ENCODE results near the gene WDR64. TPM values are rescaled to one million over a fixed set of nuclear protein-coding genes. Genes with fewer than 3 reads are reported as not detected.

WDR64 gene
- total RNA-seq, 1 donor from 2014 or later: not detected

DNA sequence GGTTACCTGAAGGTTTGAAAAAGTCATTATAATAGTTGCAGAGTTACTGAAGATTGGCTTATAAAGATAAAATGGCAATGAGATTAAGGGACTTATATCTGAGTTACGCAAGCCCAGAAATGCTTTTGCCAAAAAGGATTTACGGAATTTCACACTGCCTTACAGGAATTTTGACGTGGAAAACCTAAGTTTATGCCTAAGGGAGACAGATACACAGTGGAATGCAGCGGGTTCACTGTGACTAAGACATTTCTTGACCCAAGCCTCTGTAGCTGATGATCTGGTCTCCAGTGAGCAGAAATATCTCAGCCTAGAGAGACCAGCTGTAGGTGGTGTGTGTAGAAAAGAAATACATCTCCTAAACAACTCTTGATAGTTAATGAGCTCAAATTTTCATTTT, 185.8 kb downstream of the WDR64 start:
- DNase-seq (ENCODE audit: low spot score): no peak

DNA sequence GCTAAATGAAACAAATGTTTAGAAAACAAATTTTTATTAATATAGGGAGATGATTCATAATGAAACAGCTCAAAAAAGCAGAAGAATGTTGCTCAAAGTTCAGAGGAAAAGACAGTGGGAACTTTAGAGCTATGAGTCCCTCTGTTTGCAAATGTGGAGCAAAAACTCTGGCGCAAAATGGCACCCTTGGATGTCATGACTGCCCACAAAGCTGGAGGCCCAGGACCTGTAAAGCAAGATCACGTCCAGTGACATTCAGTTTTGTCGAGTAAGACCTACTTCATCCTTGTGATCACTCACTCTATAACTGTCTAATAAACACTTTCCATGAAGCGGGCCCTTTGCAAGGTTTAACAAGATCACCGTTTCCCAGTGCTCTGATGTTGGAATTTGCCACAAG, 186.8 kb downstream of the WDR64 start:
- no peak for DNase-seq (ENCODE audit: low spot score)

DNA sequence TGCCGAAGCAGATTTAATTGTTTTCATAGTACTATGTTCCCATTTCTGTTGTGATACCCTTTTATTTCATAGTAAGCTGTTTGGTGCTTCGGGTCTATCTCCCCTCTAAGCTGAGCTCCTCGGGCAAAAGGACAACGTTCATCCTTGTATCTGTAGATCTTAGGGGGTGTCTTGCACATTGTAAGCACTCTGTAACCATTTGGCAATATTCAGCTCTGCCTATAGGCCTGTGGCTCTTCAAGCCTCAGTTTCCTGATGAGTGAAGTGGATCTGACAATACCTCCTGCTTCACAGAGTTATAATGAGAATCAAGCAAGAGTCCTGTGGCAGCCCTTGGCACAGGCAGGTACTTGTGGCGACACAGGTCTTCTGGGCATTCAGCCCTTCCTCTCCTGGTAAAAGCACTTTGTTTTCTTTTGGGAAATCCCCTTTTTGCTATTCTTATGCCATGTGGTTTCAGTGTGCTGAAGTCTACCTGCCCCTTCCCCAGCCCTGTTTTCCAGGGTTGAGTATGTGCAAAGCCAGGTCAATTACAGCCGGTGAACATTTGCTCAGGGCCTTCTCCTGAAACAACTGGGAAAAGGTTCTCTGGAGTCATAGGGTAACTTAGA, 187.4 kb downstream of the WDR64 start:
- no peak for DNase-seq (ENCODE audit: low spot score)

DNA sequence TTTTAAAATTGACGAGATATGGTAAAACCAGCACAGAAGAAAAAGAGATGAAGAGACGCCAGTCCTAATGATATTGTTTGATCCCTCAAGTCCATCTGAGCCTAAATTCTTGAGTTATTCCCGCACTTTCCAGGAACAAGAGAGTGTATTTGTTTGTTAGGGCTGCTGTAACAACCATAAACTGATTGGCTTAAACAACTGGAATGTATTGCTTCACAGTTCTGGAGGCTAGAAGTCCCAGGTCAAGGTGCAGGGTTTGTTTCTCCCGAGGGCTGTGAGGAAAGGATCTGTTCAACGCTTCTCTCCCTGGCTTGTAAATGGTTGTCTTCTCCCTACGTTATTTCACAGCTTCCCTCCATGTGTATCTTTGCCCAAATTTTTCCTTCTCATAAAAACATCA, 188.1 kb downstream of the WDR64 start:
- no peak for DNase-seq (ENCODE audit: low spot score)

DNA sequence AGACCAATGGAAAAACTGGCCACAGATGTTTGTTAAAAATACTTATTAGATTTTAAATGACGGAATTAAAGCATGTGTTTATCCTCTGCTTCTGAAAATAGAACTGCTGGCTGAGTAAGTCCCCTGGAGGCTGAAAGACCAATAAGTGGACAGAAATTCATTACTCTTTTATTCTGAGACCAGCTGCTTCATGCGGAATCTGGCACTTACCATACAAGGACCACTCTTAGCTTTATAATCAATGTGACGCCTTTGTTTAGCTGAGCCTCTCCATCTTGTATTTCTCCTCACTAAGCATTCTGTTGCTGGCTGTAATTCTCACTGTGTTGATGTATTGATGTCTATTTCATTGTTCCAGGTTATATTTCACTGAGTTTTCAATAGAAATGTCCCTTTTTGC, 189.6 kb downstream of the WDR64 start:
- DNase-seq (ENCODE audit: low spot score): no peak

DNA sequence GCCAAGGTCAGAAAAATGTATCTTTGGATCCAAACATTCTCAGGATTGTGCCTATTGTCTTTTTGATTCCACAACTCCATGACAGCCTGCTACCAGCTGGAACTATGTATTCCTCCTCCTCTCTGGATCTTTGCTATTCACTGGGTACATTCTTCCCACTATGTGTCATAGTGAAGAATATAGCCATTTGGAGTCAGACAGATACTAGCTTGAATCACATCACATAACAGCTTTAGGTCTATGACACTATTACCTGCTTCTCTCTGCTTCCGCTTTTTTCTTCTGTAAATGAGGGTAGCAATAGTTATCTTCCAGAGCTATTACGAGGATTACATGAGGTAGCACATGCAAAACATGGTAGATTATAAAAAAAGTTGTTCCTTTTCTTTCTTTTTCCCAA, 190.5 kb downstream of the WDR64 start:
- DNase-seq (ENCODE audit: low spot score): no peak

DNA sequence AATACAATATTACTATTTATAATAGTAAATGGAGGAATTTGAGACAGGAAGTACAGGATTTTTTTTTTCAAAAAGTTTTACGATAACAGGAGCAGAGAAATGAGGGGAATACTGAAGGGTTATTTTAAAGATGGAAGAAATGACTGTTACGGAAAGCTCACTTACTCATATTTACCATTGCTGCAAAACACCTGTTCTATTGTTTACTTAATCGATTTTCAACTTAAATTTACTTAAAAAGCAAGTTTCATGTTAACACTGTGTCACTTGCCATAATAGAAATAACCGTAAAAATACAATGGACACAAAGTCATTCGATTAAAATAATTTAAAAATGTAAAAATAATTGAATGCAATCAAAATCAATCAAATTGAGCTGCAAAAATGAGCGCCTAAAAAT, 192.5 kb downstream of the WDR64 start:
- no peak for DNase-seq (ENCODE audit: low spot score)

DNA sequence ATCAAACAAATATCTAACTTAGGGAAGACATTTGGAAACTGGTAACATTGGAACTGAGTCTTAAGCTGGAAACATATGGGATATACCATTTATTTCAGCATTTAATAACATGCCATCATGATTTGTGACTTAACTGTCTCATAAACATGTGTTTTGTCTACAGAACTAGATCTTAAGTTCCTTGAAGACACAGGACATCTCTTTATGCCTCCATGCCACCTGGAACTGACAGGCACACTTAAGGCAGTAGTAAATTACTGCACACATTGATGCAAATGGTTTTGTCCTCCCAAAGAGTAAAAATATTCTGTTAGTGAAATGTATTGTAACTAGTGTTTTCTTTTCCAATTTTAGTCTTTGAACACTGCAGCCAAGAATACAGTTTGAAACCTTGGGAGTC, 194.3 kb downstream of the WDR64 start:
- DNase-seq (ENCODE audit: low spot score): no peak

DNA sequence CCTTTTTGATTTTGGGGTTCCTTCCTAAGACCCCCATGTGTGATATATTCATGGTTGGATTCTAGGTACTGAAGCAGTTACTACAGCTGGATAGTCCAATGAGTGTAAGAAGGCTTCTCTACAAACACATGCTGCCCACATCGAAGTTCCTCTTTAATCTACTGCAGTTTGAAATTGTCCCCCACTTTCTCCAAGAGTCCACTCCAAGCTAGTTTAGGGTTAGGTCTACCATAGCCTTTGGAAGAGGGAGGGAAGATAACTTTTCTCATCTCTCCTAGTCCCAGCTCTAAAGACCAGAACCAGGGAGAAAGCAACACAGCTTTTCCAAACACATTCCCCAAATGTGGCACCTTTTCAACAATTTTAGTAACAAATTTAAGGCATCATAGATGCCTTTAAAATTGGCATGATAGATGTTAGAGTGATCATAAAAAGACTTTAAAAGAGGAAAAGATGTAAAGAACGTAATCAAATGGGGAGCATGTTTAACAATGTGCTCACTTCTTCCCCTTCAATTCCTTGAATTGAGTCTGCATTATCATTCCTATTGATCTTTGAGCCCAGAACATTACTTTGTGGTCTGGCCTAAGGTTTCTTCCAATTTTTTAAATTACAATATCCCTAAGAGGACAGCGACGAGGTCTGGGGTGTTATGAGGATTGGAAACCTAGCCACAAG, 194.9 kb downstream of the WDR64 start:
- no peak for DNase-seq (ENCODE audit: low spot score)

DNA sequence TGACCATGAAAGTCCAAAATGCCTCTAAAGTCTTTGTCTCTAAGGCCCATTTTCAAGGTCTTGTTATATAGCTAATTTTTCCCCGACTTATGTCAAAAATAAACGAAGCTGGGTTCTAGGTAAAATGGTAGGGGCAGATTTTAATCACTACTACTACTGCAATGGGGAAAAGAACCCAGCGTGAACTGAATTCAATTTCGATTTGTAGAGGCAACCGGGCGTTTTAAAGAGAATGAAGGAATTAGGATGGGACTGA, 195.4 kb downstream of the WDR64 start:
- no peak for DNase-seq (ENCODE audit: low spot score)

DNA sequence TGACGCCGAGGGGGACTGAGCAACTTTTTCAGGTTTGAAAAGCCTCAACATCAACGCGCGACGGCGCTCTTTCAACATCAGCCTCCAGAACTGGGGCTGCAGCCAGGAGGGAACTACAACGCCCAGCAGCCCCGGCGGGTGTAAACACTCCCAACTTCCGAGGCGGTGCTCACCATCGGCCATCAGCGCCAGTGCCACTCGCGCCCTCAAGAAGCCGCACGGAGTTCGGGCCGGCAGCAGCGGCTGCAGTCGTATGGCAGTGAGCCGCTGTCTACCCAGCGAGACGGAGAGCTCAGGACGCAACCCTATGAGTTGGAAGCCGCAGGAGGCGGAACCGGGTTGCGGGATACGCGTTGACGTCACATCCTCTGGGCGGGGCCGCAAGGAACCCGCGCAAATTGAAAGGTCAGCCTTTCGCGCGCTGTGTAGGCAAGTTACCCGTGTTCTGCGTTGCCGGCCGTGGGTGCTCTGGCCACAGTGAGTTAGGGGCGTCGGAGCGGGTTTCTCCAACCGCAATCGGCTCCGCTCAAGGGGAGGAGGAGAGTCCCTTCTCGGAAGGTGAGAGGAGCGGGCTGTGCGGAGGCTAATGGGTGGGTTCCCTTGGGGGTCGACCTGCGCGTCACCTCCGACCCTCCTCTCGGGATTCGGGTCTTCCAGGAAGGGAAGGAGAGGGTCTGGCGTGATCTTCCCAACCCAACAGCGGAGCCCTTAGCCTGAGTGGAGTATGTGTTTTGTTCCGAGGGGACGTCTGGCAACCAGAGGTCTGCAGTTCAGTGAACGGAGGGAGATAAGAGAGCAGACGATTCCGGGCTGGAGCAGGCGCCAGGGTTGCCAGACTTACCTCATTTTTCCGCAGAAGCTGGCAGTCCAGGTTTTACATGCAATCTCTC, 196.0 kb downstream of the WDR64 start, which contains the start of gene EXO1:
Gene EXO1, plus strand, starts transcription at position 409 of the 890 bp plus-strand sequence. CDS start 2,222 bp downstream, outside the sequence.
- DNase-seq (ENCODE audit: low spot score): peak; percentile 85

DNA sequence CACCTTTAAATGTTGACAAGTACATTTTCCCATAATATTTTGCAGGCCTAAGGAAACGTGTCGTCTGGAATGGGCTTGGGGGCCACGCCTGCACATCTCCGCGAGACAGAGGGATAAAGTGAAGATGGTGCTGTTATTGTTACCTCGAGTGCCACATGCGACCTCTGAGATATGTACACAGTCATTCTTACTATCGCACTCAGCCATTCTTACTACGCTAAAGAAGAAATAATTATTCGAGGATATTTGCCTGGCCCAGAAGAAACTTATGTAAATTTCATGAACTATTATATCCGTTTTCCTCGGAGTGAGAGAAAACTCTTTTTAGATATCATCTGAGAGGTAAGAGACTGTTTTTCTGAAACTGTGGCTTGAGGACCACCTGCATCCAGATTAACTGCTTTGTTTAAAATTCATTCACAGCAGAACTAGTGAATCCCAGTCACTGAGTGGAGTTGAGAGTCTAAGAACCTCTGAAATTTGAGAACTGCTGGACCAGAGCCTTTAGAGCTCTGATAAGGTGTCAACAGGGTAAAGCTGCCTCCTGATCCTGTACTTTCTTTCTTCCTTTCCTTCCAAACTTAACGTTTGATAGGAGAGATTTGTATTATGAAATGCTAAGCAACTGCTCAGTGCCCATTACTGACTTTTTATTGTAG, 196.7 kb downstream of the WDR64 start:
- DNase-seq (ENCODE audit: low spot score): no peak

DNA sequence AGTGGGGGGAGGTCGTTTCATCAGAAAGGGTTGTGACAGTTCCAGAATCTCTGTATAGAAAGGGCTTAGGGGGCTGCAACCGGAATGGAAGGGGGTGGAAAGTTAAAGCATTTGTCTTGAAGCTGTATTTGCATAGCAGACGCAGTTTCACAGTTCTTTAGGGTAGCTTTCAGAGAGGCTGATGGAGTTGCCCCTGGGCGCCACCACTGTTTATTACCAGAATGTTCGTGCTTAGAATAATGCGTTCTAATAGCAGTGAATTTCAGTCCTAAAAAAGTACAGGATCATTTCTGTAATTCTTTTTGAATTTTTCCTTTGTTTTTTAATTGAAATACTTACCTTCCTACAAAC, 197.2 kb downstream of the WDR64 start:
- DNase-seq (ENCODE audit: low spot score): no peak

Other genes starting within 250 kb of the WDR64 start
- 54.0 TPM for gene FH, start 132.5 kb upstream of the WDR64 start, total RNA-seq
- gene KMO, start 119.9 kb upstream of the WDR64 start, total RNA-seq: 0.18 TPM
- gene CHML, start 11.9 kb upstream of the WDR64 start, total RNA-seq: 4.6 TPM
- gene OPN3, start 11.9 kb upstream of the WDR64 start, total RNA-seq: 6.5 TPM
- 0.83 TPM for gene EXO1, start 195.9 kb downstream of the WDR64 start, total RNA-seq